Hindlimb muscle (tissue), 1 donor: Measurements from ENCODE around the gene OR5F1. TPM values are rescaled to one million over a fixed set of nuclear protein-coding genes. Genes with fewer than 3 reads are reported as not detected.

Experiments used
- DNase-seq: peaks from one replicate; pipeline ENCODE4 v3.0.0-alpha.2; 2013
- polyA plus RNA-seq: library from polyadenylated mRNA; unstranded; fragments of 120-200 nt; gene quantifications from one replicate; pipeline ENCODE4 v1.2.1, GENCODE V29; 2013; ENCODE audit not compliant: insufficient read length

Gene OR5F1
- polyA plus RNA-seq = not detected

DNA sequence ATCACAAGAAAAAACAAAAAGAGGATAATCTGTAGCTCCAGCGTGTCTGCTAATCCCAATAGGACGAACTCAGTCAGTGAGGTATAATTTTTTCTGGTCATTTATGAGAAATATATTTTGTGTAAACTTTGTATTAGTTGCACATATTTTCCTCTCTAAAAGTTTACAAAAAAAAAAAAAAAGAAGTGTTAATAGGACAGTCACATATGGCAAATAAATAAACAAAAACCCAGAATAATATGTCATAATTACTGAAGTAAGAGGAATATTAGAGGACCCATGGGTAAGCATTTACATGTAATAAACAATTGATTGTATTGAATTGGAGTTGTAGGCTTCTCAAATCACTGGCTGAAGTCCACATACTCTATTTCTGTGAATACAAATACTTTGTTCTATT is at the start of gene OR5F1:
OR5F1 (minus strand) TSS at position 101 of the 400 bp plus-strand sequence; CDS start at position 101, 0 bp downstream.
- no peak for DNase-seq

DNA sequence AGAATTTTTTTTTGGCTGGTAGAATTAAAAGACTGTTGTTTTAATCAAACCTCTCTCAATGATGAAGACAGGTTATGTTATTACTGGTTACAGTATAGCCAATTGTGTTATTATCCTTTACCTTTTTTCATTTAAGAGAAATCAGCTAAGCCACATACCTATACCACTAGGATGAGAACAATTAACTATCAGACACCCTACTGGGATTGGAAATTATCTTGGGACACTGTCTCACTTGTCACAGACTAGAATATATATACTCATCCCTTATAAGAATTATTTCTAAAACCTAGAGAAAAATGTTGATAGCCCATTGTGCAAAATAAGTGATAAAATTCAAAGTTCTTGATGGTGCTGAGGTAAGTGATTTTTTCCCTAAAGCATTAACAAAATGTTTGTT is 32.9 kb upstream of the OR5F1 start, which contains the start of gene OR5AS1:
OR5AS1 (plus strand) TSS at position 301 of the 400 bp plus-strand sequence. CDS start 2,765 bp downstream, outside the sequence.
- no peak for DNase-seq

DNA sequence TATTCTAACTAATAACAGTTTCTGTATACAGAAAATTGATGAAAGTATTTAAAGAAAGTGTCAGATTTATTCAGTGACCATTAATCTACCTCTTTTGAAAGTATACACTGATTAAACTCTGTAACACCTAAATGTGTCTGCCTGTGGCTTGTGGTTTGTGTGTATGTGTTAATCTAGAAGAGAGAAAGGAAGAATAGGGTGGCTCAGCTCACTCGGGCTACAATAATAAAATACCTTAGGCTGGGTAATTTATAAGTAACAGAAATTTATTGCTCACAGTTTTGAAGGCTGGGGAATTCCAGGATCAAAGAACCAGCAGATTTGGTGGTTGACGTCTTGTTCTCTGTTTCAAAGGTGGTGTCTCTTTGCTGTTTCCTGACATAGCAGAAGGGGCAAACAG is 19.4 kb upstream of the OR5F1 start:
- no peak for DNase-seq

DNA sequence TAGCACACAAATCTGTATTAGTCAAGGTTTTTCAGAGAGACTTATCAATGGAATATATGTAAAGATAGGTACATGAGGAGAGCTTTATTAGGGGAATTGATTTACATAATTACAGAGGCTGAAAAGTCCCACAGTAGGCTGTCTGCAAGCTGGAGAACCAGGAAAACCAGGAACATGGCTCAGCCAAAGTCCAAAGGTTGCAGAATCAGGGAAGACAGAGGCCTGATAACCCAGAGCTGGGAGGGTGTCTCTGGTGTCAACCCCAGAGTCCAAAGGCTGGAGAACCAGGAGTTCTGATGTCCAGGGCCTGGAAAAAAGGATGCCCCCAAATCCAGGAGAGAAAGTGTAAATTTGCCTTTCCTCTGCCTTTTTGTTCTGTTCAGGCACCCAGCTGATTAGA is 16.3 kb upstream of the OR5F1 start:
- no peak for DNase-seq

DNA sequence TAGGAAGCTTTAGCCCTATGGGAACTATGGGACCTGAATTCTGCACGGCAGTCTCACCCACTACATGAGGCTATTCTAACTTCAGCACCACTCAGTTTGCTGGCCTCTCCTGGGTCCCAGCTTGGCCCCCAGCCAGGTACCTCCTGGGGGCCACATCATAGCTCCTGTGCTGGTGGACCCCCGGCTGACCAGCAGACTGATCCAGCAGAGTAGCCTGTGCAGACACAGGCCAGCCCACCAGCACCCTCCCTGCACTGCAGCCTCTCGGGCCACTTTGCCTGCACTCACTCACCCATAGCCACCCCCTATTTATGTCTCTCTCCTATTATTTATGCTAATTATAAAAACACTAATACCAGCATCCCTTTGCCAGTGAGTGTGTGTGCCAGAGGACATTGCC is 23.5 kb downstream of the OR5F1 start:
- DNase-seq = no peak

DNA sequence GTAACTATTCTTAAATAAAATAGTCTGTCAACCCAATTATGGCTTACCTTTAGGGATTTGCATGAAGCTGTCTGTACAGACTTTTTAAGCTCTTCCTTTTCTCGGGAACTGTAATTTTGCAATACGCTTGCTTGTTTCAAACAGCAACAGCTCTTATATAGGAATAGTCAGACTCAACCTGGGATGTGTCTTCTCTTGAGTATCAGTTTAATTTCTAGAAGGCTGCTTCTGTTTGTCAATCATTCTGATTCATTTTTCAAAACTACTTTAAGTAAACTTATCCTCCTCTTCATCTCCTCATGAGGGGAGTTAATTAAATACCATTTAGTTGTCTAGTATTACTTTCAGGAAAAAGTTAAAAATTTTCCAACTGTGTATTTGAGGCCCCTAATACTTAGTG is 24.6 kb downstream of the OR5F1 start, which contains the start of gene OR10AG1:
OR10AG1 (minus strand) TSS at position 101 of the 400 bp plus-strand sequence; CDS start at position 63, 38 bp downstream.
- DNase-seq = no peak

DNA sequence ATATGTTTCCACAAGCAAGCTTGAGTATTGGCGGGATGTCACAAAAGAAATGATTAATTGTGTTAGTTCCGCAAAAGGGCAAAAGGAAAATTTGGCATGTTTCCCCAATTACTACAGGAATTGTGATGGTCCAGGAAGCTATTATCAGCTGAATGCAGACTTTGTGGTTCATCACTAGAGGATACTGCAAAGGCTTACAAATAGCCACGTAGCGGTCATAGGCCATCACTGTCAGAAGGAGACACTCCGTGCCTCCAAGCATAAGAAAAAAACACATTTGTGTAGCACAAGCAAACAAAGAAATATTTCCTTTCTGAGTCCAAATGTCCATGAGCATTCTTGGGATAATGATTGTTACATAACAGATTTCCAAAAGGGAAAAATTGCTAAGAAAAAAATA is 26.5 kb downstream of the OR5F1 start:
- no peak for DNase-seq

DNA sequence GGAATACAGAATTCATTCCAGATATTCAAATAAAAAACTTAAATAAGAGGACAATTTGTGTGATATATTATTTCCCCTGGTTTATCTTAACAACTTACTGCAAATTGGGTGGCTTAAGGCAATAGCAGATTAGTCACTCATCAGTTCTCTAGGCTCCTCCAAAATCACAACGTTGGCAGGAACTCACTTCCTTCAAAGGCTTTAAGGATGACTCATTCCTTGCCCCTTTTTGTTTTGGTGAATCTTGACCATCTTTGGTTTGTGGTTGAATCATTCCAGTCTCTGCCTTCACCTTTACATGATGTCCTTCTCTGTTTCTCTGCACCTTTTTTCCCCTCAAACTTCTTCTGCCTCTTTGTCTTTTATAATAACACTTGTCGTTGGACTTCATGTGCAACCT is 28.0 kb downstream of the OR5F1 start:
- no peak for DNase-seq

DNA sequence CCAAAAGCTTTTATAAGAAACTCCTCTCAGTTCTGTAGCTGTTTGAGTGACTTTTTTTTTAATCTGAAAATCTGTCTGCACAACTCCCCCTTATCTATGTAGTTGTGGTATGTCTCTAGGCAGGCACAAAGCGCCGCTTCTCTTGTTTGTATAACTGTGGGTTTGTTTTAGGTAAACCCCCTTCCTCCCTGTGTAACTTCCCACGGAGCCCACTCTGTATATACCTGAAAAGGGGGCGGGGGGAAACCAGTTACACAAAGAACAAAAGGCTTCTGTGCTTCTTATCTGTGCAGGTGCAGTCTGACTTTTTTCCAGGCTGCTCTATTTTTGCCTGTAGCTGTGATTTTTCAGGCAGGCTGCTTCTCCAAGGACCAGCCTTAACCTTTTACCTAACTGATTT is 37.9 kb downstream of the OR5F1 start:
- no peak for DNase-seq

DNA sequence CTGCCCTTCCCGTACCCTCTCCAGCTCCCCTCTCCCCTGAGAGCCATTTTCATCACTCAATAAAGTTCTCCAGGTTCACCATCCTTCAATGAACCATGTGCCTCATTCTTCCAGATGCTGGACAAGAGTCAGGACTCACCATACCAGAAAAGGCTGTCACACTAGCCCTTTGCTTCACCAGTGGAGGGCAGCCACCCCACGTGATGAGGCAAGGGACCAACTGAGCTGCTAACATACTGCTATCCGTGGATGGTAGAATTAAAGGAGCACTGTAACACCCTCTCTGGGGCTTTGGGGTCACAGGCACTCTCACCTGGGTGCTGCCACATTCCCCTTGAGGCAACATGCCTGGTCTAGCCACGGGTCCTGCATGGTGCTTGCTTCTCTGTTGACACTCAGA is 45.1 kb downstream of the OR5F1 start:
- no peak for DNase-seq

Other genes starting within 250 kb of the OR5F1 start
- not detected for gene OR5D13, start 221.2 kb downstream of the OR5F1 start, polyA plus RNA-seq
- not detected for gene OR5D14, start 199.1 kb downstream of the OR5F1 start, polyA plus RNA-seq
- gene OR5L1, start 183.3 kb downstream of the OR5F1 start, polyA plus RNA-seq = not detected
- gene OR5D18, start 175.0 kb downstream of the OR5F1 start, polyA plus RNA-seq = not detected
- gene OR5L2, start 167.4 kb downstream of the OR5F1 start, polyA plus RNA-seq = not detected
- not detected for gene OR5D16, start 155.9 kb downstream of the OR5F1 start, polyA plus RNA-seq
- not detected for gene TRIM51, start 111.3 kb downstream of the OR5F1 start, polyA plus RNA-seq
- gene OR5W2, start 80.0 kb downstream of the OR5F1 start, polyA plus RNA-seq = not detected
- gene OR5I1, start 58.2 kb downstream of the OR5F1 start, polyA plus RNA-seq = not detected
- not detected for gene OR10AG1, start 24.7 kb downstream of the OR5F1 start, polyA plus RNA-seq
- gene OR5AS1, start 33.0 kb upstream of the OR5F1 start, polyA plus RNA-seq = not detected
- not detected for gene OR8I2, start 98.7 kb upstream of the OR5F1 start, polyA plus RNA-seq
- gene OR8H2, start 109.1 kb upstream of the OR5F1 start, polyA plus RNA-seq = not detected
- gene OR8H3, start 127.7 kb upstream of the OR5F1 start, polyA plus RNA-seq = not detected
- not detected for gene OR8J3, start 145.6 kb upstream of the OR5F1 start, polyA plus RNA-seq
- not detected for gene OR8K5, start 165.7 kb upstream of the OR5F1 start, polyA plus RNA-seq
- not detected for gene OR5J2, start 182.0 kb upstream of the OR5F1 start, polyA plus RNA-seq
- not detected for gene OR5T2, start 239.6 kb upstream of the OR5F1 start, polyA plus RNA-seq